HepG2 (cell line): Measurements from ENCODE around the gene ZSCAN26. TPM values are rescaled to one million over a fixed set of nuclear protein-coding genes. Genes with fewer than 3 reads are reported as not detected.
A peak's percentile ranks its signal among the peaks of the same experiment; 100 is the strongest.

Source experiments
- AGO2 ChIP-seq: fragments of 200-400 bp; formaldehyde crosslinking; optimal IDR thresholded peaks from 2 replicates; pipeline ENCODE3; 2017; ENCODE audit warnings: mild to moderate bottlenecking, low read depth, low read length, moderate library complexity
- BCL3 ChIP-seq: sonication (generic); formaldehyde crosslinking; IDR thresholded peaks from 2 replicates; pipeline ENCODE4 v1.5.1; 2020; ENCODE audit warnings: mild to moderate bottlenecking, missing genetic modification reagents, moderate library complexity
- CAMTA2 ChIP-seq: sonication (generic); formaldehyde crosslinking; IDR thresholded peaks from 2 replicates; pipeline ENCODE4 v1.4.0; 2020; ENCODE audit warnings: mild to moderate bottlenecking, missing genetic modification reagents, borderline replicate concordance
- DNMT1 ChIP-seq: sonication (generic); formaldehyde crosslinking; IDR thresholded peaks from 2 replicates; pipeline ENCODE4 v1.5.1; 2020; ENCODE audit warnings: mild to moderate bottlenecking, missing genetic modification reagents
- EHMT2 ChIP-seq: fragments of 200-600 bp; sonication (generic); IDR thresholded peaks from 2 replicates; pipeline ENCODE4 v1.7.0; 2017; ENCODE audit warnings: antibody characterized with exemption, low read depth, low read length, borderline replicate concordance
- FOXP4 ChIP-seq: sonication (generic); formaldehyde crosslinking; IDR thresholded peaks from 2 replicates; pipeline ENCODE4 v1.4.0; 2020; ENCODE audit warnings: missing genetic modification reagents
- HCFC1 ChIP-seq: fragments of 150-350 bp; IDR thresholded peaks from 2 replicates; pipeline ENCODE4 v1.6.1; 2014; ENCODE audit warnings: low read depth, low read length
- HDAC6 ChIP-seq: fragments of 200-600 bp; sonication (generic); IDR thresholded peaks from 2 replicates; pipeline ENCODE4 v1.7.0; 2017; ENCODE audit warnings: mild to moderate bottlenecking, antibody characterized with exemption, low read length, low read depth
- IRF1 ChIP-seq: sonication (generic); formaldehyde crosslinking; IDR thresholded peaks from 2 replicates; pipeline ENCODE4 v1.4.0; 2020; ENCODE audit warnings: low read depth, mild to moderate bottlenecking, missing genetic modification reagents
- MTA1 ChIP-seq: sonication (generic); formaldehyde crosslinking; IDR thresholded peaks from 2 replicates; pipeline ENCODE4 v1.4.0; 2020; ENCODE audit warnings: missing genetic modification reagents, mild to moderate bottlenecking, borderline replicate concordance
- MXI1 ChIP-seq: IDR thresholded peaks from 3 replicates; pipeline ENCODE4 v1.6.1; 2012; ENCODE audit warnings: low read depth, low read length, inconsistent platforms, borderline replicate concordance
- NR3C1 ChIP-seq: sonication (generic); formaldehyde crosslinking; IDR thresholded peaks from 2 replicates; pipeline ENCODE4 v1.4.0; 2020; ENCODE audit warnings: missing genetic modification reagents
- PAX8 ChIP-seq: sonication (generic); formaldehyde crosslinking; IDR thresholded peaks from 2 replicates; pipeline ENCODE4 v1.8.0; 2022; ENCODE audit warnings: mild to moderate bottlenecking, missing genetic modification reagents, borderline replicate concordance
- RNF219 ChIP-seq: sonication (generic); formaldehyde crosslinking; IDR thresholded peaks from 2 replicates; pipeline ENCODE4 v1.5.0; 2020; ENCODE audit warnings: mild to moderate bottlenecking, missing genetic modification reagents
- SMAD9 ChIP-seq: sonication (generic); formaldehyde crosslinking; IDR thresholded peaks from 2 replicates; pipeline ENCODE4 v1.5.1; 2020; ENCODE audit warnings: mild to moderate bottlenecking, missing genetic modification reagents
- ZNF335 ChIP-seq: sonication (generic); formaldehyde crosslinking; IDR thresholded peaks from 2 replicates; pipeline ENCODE4 v1.4.0; 2020; ENCODE audit warnings: missing genetic modification reagents
- ZNF451 ChIP-seq: sonication (generic); formaldehyde crosslinking; IDR thresholded peaks from 2 replicates; pipeline ENCODE4 v1.5.0; 2020; ENCODE audit warnings: mild to moderate bottlenecking, missing genetic modification reagents
- ZNF615 ChIP-seq: sonication (generic); formaldehyde crosslinking; IDR thresholded peaks from 2 replicates; pipeline ENCODE4 v1.5.0; 2020; ENCODE audit warnings: mild to moderate bottlenecking, missing genetic modification reagents, borderline replicate concordance
- ZNF616 ChIP-seq: sonication (generic); formaldehyde crosslinking; IDR thresholded peaks from 2 replicates; pipeline ENCODE4 v1.5.0; 2020; ENCODE audit warnings: low read depth, mild to moderate bottlenecking, missing genetic modification reagents
- ZNF652 ChIP-seq: IDR thresholded peaks from 2 replicates; pipeline ENCODE4 v1.6.1; 2016; ENCODE audit warnings: low read depth, borderline replicate concordance
- ZNF678 ChIP-seq: sonication (generic); formaldehyde crosslinking; IDR thresholded peaks from 2 replicates; pipeline ENCODE4 v1.4.0; 2020; ENCODE audit warnings: mild to moderate bottlenecking, missing genetic modification reagents
- ZNF746 ChIP-seq: sonication (generic); formaldehyde crosslinking; IDR thresholded peaks from 2 replicates; pipeline ENCODE4 v1.8.0; 2022; ENCODE audit warnings: mild to moderate bottlenecking, missing genetic modification reagents
- ZNF747 ChIP-seq: sonication (generic); formaldehyde crosslinking; IDR thresholded peaks from 2 replicates; pipeline ENCODE4 v1.8.1; 2023; ENCODE audit warnings: missing genetic modification reagents, mild to moderate bottlenecking, borderline replicate concordance
- polyA plus RNA-seq, 8 experiments: library from polyadenylated mRNA; depleted of rRNA in 3 of 8; stranded (reverse) in 7 of 8; unstranded in 1 of 8; fragments of >200 nt; fragmentation: Illumina TruSeq in 4 of 8; extraction: Trizol in 4 of 8; gene quantifications; 2 replicates each; pipeline versions ENCODE4 v1.2.1 to v1.2.3, GENCODE V29; 2011 to 2016; ENCODE audit warnings: low read depth in 4 of 8, missing spikeins in 1 of 8, mixed read lengths in 1 of 8; ENCODE audit not compliant: insufficient read depth in 1 of 8
- total RNA-seq, 5 experiments: library from RNA; depleted of rRNA; stranded (reverse); fragments of >200 nt; fragmentation: Illumina TruSeq; extraction: Trizol; gene quantifications; 2 replicates each; pipeline ENCODE4 v1.2.3, GENCODE V29; 2016; ENCODE audit warnings: low read depth in 1 of 5

ZSCAN26 gene
- total and polyA plus RNA-seq, 2 of the 13 experiments (the other 11 are each of a cell fraction or from before 2014, with no cell fraction given): 12.0 to 15.6 TPM

- TF ChIP-seq BCL3: no peak
- TF ChIP-seq HDAC6: no peak
- no peak for TF ChIP-seq CAMTA2 (CRISPR knock-in tag)
- TF ChIP-seq AGO2: peak; percentile 34
- peak; percentile 41; the same call in 1 of the 2 replicates for TF ChIP-seq MTA1 (CRISPR knock-in tag)
- no peak for TF ChIP-seq DNMT1 (CRISPR knock-in tag)
- 0 out of 2 replicates have a peak, but pooled peaks have one; percentile 61 for TF ChIP-seq ZNF678 (CRISPR knock-in tag)
- no peak for TF ChIP-seq NR3C1 (CRISPR knock-in tag)
- peak; percentile 56; the same call in 1 of the 2 replicates for TF ChIP-seq ZNF451 (CRISPR knock-in tag)
- TF ChIP-seq ZNF652 (CRISPR knock-in tag): no peak
- peak; percentile 19; the same call in 1 of the 3 replicates for TF ChIP-seq MXI1
- TF ChIP-seq EHMT2: 0 out of 2 replicates have a peak, but pooled peaks have one; percentile 23
- TF ChIP-seq ZNF615 (CRISPR knock-in tag): no peak
- TF ChIP-seq HCFC1: no peak
- no peak for TF ChIP-seq ZNF616 (CRISPR knock-in tag)
- TF ChIP-seq ZNF335 (CRISPR knock-in tag): peak; percentile 42; the same call in 1 of the 2 replicates
- TF ChIP-seq RNF219 (CRISPR knock-in tag): no peak
- peak; percentile 63; the same call in 1 of the 2 replicates for TF ChIP-seq SMAD9 (CRISPR knock-in tag)
- no peak; the same call in 1 of the 2 replicates for TF ChIP-seq PAX8
- peak; percentile 43; the same call in 1 of the 2 replicates for TF ChIP-seq ZNF747 (CRISPR knock-in tag)
- no peak for TF ChIP-seq ZNF746 (CRISPR knock-in tag)
- TF ChIP-seq FOXP4 (CRISPR knock-in tag): peak; percentile 32
- no peak for TF ChIP-seq IRF1 (CRISPR knock-in tag)
These were observed 48.4 kb upstream of the ZSCAN26 start (continued) for GRCh38 chr6:28218312-28219248.
